Measurements from ENCODE around the gene PLXDC2. TPM values are rescaled to one million over a fixed set of nuclear protein-coding genes. Genes with fewer than 3 reads are reported as not detected.

Gene PLXDC2
- total RNA-seq, 1 experiment from 2014 or later = 38.7 TPM

GRCh38 chr10:19947656-19948055, 131.4 kb downstream of the PLXDC2 start:
- Histone ChIP-seq H3K56ac (ENCODE audit: insufficient read length, low read depth, low read length) (no peak overlapping the region), H4K20me1 (ENCODE audit: control insufficient read depth, insufficient read depth, insufficient read length) (no peaks in the 10 kb centered on the region), H2BK5ac (ENCODE audit: insufficient read length, low read length) (no peak overlapping the region), H3K18ac (ENCODE audit: insufficient read length, low read depth, low read length) (no peak overlapping the region), H4K5ac (ENCODE audit: insufficient read length, low read depth, low read length) (no peak overlapping the region), H3K4me1 (ENCODE audit: insufficient read depth, low read length) (no peaks in the 10 kb centered on the region), H3K27me3 (ENCODE audit: insufficient read depth, low read length) (no peaks in the 10 kb centered on the region), H3K79me1 (ENCODE audit: insufficient read depth, low read depth, low read length, poor library complexity, severe bottlenecking) (no peaks in the 10 kb centered on the region), H3K23me2 (ENCODE audit: insufficient read length, low read depth, low read length, poor library complexity, severe bottlenecking) (no peaks in the 10 kb centered on the region), H2BK15ac (ENCODE audit: low read depth, low read length) (no peak overlapping the region), H3K79me2 (ENCODE audit: insufficient read depth, low read length) (peaks cover 3% of the 10 kb centered on the region; the same call in 1 of the 2 replicates), H4K91ac (ENCODE audit: insufficient read length, low read depth, low read length) (no peak overlapping the region), H2BK120ac (ENCODE audit: low read depth, low read length, poor library complexity, severe bottlenecking) (no peak overlapping the region), H3K14ac (ENCODE audit: insufficient read depth, low read length) (no peak overlapping the region), H4K8ac (replicated peaks; ENCODE audit: insufficient read length, low read depth, low read length) (no peak overlapping the region), H3K9me3 (ENCODE audit: control insufficient read depth, low read depth, low read length) (no peaks in the 10 kb centered on the region), H2BK12ac (ENCODE audit: insufficient read length, low read depth, low read length) (no peak overlapping the region), H3K23ac (ENCODE audit: insufficient read length, low read depth, low read length) (no peak overlapping the region), H3K9ac (ENCODE audit: extremely low read depth, insufficient read length, low read length) (no peak overlapping the region), H2BK20ac (ENCODE audit: low read depth, low read length, poor library complexity, severe bottlenecking) (no peak overlapping the region), H2AFZ (ENCODE audit: low read length) (no peak overlapping the region), H3K27ac (ENCODE audit: insufficient read length, low read depth, low read length) (no peak overlapping the region), H3T11ph (ENCODE audit: low read length) (no peak overlapping the region), H3K4me2 (ENCODE audit: insufficient read depth, insufficient read length, low read length) (no peak overlapping the region), H2AK5ac (ENCODE audit: insufficient read length, low read length) (no peak overlapping the region), H3K4ac (ENCODE audit: low read depth, low read length) (no peak overlapping the region)
- no peak for TF ChIP-seq CTCF (conservative IDR thresholded peaks at IDR 0.05)
- Mint-ChIP-seq H3K36me3 (ENCODE audit: insufficient read depth in 1 of 3, low read depth in 3 of 3) (peaks cover 20 to 28% (median 23%) of the 10 kb centered on the region in 3 experiments), H3K9me3 (peaks cover 5 to 17% of the 10 kb centered on the region in 2 experiments; a peak in 3 of 5 replicates), H3K27me3 (ENCODE audit: low read depth) (no peaks in the 10 kb centered on the region), H3K27ac (no peak overlapping the region), H3K4me1 (peaks cover 2% of the 10 kb centered on the region in 2 experiments; a peak in 1 of 4 replicates), H3K4me3 (no peak overlapping the region)
- no CpG with 5 or more reads among the region's 2 CpGs for WGBS (ENCODE audit: extremely low coverage, insufficient read length, low lambda C conversion rate)
- DNase-seq = no peak

Data from H9 (cell line).